ENCODE results near the gene SYNGR4.
"Not testable (repeated sequence)": the region's sequence is repeated elsewhere in the genome, so short reads cannot be mapped to it uniquely, and the experiment has no call there.

SYNGR4 gene

GRCh38 chr19:48363810-48364597 lies at the start of gene SYNGR4, which contains the start of gene TMEM143:
SYNGR4 (plus strand) TSS chr19:48364367; CDS start chr19:48365843, 1,476 bp downstream.
TMEM143 (minus strand) TSS chr19:48363940; CDS start chr19:48363920, 20 bp downstream.
- DNase-seq (ENCODE audit: low spot score), result peak; percentile 100

DNA sequence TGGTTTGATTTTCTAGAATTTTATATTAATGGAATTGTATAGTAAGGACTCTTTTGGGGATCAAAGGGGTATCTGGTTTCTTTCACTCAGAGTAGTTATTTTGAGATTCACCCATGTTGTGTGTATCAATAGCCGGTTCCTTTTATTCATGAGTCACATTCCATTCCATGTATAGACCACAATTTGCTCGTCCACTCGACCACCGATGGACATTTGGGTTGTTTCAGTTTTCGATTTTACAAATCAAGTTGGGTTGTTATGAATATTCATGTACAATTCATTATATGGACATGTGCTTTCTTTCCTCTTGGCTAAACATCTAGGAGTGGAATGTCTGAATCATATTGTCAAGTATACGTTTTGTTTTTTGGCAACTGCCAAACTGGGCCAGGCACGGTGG lies 48.5 kb upstream of the SYNGR4 start:
- no peak for DNase-seq (ENCODE audit: low spot score)

DNA sequence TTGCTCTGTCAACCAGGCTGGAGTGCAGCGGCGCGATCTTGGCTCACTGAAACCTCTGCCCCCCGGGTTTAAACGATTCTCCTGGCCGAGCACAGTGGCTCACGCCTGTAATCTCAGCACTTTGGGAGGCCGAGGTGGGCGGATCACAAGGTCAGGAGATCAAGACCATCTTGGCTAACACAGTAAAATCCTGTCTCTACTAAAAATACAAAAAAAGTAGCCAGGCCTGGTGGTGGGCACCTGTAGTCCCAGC lies 46.5 kb upstream of the SYNGR4 start:
- not testable (repeated sequence) for DNase-seq (ENCODE audit: low spot score)

- DNase-seq (ENCODE audit: low spot score), result no peak
Measured at GRCh38 chr19:48318286-48318987, 45.7 kb upstream of the SYNGR4 start.

GRCh38 chr19:48319647-48320541 lies 44.3 kb upstream of the SYNGR4 start:
- peak; percentile 81 for DNase-seq (ENCODE audit: low spot score)

GRCh38 chr19:48321372-48321621 lies 42.9 kb upstream of the SYNGR4 start:
- peak; percentile 97 for DNase-seq (ENCODE audit: low spot score)

DNA sequence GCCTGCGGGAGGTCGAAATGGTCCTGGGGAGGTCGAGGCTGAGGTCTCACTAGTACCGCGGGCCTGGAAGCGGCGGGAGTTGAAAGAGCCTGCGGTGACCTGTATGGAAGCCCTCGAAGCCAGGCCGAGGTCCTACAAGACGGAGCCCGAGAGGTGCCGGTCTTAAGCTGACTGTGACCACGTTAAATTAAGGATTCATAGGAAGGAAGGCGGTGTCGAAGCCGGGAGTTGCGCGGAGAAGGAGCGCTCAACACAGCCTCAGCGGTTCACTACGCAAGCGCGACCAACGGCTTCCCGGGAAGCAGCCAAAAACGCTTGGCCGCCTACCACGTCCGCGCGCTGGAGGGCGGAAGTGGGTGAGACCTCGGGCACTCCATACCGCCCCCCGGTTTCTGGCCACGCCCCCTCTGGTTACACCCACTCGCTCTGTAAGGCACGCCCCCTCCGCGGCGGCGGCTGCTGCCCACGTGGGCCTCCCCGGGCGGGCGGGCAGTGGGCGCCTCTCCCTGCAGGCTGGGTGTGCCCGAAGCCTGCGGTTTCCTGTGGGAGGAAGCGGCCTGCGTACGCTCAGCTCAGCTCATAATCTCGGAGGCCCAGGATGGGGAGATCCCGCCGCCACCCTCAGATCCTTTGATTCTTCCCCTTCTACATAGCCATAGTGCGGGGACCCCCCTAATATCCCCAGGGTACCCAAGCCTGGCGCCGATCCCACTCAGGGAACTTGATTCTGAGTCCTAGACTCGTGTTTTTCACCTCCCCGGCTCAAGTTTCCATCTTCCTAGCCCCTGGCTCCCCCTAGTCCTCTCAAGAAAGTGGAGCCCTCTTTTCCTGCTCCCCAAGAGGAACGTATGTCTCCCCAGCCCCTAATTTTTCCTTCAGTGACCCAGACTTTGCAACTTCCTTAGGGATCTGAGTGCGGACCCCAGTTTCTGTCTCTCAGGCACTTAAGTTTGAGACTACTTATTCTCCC lies 42.3 kb upstream of the SYNGR4 start:
- DNase-seq (ENCODE audit: low spot score), result peak; percentile 98

- peak; percentile 75 for DNase-seq (ENCODE audit: low spot score)
Measured at GRCh38 chr19:48325265-48325910, 38.8 kb upstream of the SYNGR4 start, which contains the start of gene EMP3. EMP3 (plus strand) TSS chr19:48325552; CDS start chr19:48326845, 1,293 bp downstream.

DNA sequence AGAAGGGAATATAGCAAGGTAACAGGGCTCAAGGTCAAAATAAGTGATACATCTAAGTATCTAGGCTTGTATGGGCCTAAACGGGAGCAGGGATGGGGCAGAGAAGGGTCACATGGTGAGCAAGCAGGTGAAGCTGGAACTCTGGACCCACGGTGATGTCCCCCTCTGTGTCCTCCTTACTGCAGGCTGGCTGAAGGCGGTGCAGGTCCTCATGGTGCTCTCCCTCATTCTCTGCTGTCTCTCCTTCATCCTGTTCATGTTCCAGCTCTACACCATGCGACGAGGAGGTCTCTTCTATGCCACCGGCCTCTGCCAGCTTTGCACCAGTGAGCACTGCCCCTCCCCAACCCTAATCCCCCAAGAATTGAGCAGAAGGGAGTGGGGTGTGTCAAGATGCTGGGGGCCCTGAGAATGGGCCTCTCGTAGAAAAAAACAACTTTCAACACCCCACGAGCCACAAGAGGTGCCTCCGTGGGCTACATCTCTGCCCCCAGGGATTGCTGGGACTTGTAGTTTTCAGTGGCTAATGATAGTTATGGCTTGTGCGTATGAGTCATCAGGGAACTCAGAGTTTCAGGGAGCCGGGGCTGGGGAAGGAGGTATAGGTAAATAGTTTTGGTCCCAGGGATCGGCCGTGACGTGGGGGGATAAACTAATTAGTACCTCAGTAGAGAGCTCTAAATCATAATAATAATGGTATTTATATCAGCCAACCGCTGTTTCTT lies 34.8 kb upstream of the SYNGR4 start:
- DNase-seq (ENCODE audit: low spot score), result peak; percentile 91

GRCh38 chr19:48330012-48330681 lies 34.0 kb upstream of the SYNGR4 start:
- DNase-seq (ENCODE audit: low spot score), result peak; percentile 98

DNA sequence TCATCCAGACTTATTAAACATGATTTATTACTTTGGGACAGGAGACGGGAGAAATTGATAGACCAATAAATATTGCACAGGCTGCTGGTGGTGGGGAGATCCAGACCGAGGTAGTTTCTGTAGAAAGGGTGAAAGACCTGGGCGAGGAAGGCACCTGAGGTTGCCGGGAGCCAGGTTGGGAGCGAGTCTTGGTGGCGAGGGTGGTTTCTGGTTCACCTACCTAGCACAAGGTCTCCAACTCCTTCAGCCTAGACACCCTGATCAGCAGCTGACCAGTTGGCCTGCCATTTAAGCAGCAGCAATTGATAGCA lies 31.9 kb upstream of the SYNGR4 start:
- no peak for DNase-seq (ENCODE audit: low spot score)

GRCh38 chr19:48332662-48333466 lies 31.3 kb upstream of the SYNGR4 start:
- DNase-seq (ENCODE audit: low spot score), result peak; percentile 100

DNA sequence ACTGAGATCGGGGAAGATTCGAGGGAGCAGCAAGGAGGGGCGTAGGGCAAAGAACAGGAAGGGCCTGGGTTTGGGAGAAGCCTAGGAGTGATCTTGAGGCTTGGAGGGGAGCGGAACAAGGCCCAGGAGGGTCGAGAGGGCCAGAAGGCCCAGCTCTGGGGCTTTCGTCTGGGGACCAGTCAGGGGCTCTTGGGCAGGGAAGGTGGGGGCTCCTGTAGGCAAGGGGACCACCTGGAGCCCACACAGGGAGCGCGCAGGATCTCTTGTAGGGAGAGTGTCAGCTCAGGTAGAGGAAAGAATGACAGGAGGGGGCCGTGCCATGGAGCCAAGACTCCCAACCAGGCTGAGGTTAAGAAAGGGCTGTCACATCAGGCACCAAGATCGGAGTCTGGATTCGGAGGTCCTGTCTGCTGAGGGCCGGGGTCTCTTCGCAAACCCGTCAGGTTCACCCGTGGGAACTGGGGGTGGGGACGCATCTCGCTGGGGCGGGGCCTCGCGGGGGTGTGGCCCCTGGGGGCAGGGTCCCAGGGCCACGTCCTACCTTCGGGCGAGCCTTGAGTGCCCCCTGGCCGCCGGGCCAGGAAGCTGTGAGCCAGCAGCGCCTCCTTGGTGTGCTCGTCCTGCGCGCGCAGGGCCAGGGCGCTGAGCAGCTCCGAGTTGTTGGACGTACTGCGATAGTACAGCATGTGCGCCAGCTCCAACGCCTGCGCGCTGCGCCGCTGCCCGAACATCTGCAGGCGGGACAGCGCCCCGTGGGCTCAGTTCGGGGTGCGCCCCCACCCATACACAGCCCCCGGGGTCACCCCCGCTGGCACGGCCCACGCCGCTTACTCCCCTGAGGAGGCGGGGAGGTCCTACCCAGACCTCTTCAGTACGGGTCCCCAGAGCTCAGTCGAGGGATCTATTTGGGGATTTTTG lies 30.4 kb upstream of the SYNGR4 start:
- peak; percentile 95 for DNase-seq (ENCODE audit: low spot score)

GRCh38 chr19:48338253-48338755 lies 25.9 kb upstream of the SYNGR4 start:
- DNase-seq (ENCODE audit: low spot score), result no peak

DNA sequence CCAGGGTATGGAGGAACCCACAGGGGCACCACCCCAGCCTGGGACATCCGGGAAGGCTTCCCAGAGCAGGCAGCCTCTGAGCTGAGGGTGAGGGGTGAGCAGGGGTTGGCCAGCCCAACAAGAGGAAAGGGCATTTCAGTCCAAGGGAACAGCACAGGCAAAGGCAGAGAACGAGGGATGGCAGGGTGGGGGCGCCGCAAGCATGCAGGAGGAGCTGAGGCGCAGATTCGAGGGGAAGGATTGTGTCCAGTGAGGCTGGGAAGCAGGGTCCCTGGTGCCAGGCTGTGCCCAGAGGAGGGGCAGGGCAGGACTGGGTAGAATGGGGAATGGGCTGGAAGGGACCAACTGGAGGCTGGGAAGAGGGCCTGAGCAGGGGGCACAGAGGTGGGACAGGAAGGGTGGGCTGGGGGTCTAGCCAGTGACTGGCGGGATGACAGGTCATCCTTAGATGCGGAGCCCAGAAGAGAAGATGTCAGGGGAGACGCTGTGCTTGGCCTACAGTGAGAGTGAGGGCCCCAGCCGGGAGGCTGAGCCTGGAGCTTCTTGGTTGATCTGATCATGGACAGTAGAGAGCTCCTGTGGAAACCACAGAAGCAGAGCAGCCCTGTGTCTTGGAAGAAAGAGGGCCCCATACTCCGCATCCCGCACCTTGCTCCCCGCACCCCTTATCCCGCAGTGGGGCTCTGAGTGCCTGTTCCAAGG lies 25.2 kb upstream of the SYNGR4 start:
- DNase-seq (ENCODE audit: low spot score), result no peak

- no peak for DNase-seq (ENCODE audit: low spot score)
Measured at GRCh38 chr19:48340995-48341394, 23.2 kb upstream of the SYNGR4 start.
